Stimulated activated naive CD8-positive, alpha-beta T cell treated with anti-CD3 and anti-CD28 coated beads, Interleukin-15, amount 100 ng/mL, for 72 hours (primary cell): ENCODE measurements around the gene FMN2.
"Not testable (repeated sequence)": the region's sequence is repeated elsewhere in the genome, so short reads cannot be mapped to it uniquely, and the experiment has no call there.

Source experiments
- ATAC-seq: fragments of 150-1000 bp; cut with Tn5 transposase; 2 replicates; pipeline ENCODE4 v1.10.0; 2021; ENCODE audit warnings: mild to moderate bottlenecking, moderate library complexity
- DNase-seq, 2 donors: peaks; one replicate each; pipeline ENCODE4 v3.0.0; 2021 to 2022
- H3K27ac Mint-ChIP-seq, 2 donors: one replicate each; pipeline ENCODE4 v1.8.0; 2022; ENCODE audit warnings: mild to moderate bottlenecking in 2 of 2, mixed read lengths in 2 of 2, moderate library complexity in 2 of 2
- H3K27me3 Mint-ChIP-seq: one replicate; pipeline ENCODE4 v1.8.0; 2022; ENCODE audit warnings: mixed read lengths
- H3K4me1 Mint-ChIP-seq: one replicate; pipeline ENCODE4 v1.8.0; 2022; ENCODE audit warnings: mild to moderate bottlenecking, mixed read lengths
- H3K4me3 Mint-ChIP-seq, 2 donors: one replicate each; pipeline ENCODE4 v1.8.0; 2022; ENCODE audit warnings: mild to moderate bottlenecking in 2 of 2, mixed read lengths in 2 of 2, moderate library complexity in 1 of 2
- H3K9me3 Mint-ChIP-seq, 2 donors: one replicate each; pipeline ENCODE4 v1.8.0; 2022; ENCODE audit warnings: mixed read lengths in 2 of 2

The FMN2 gene

DNA sequence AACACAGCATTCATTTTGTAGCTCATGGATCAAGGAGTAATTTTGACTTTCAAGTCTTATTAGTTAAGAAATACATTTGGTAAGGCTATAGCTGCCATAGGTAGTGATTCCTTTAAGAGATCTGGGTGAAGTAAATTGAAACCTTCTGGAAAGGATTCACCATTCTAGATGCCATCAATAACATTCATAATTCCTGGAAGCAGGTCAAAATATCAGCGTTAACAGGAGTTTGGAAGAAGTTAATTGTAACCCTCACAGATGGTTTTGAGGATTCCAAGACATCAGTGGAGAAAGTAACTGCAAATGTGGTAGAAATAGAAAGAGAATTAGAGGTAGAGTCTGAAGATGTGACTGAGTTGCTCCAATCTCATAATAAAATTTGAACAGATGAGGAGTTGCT, 303.7 kb downstream of the FMN2 start:
- Mint-ChIP-seq H3K9me3 (peaks cover 3 to 7% of the 10 kb centered on the region in 2 donors), H3K4me1 (no peaks in the 10 kb centered on the region), H3K27me3 (no peaks in the 10 kb centered on the region), H3K27ac (no peak overlapping the region), H3K4me3 (no peak overlapping the region)
- no peak for DNase-seq
- ATAC-seq = no peak

DNA sequence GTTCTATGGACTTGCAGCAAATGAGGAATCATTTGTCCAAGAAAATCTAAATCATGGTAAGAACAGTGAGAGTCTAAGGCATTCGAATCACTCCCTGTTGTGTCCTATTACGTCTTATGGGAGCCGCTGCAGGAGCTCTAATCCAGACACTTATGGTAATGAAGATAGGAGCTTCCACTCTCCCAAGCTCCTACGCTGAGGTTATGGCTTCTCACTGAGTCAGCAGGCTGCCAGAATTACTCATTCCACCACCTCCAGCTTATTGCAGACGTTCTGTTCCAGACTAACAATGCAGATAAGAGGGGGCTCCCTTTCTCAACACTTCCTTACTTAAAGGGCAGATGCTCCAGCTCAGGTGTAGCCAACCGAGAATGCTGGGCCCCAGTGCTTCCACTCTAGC, 307.7 kb downstream of the FMN2 start:
- ATAC-seq (no peak), DNase-seq (no peak)
- H3K4me1 Mint-ChIP-seq = no peaks in the 10 kb centered on the region
- H3K27me3 Mint-ChIP-seq = no peaks in the 10 kb centered on the region
- no peak overlapping the region for H3K4me3 Mint-ChIP-seq
- H3K9me3 Mint-ChIP-seq = peaks cover 0 to 3% of the 10 kb centered on the region in 2 donors
- H3K27ac Mint-ChIP-seq = no peak overlapping the region

DNA sequence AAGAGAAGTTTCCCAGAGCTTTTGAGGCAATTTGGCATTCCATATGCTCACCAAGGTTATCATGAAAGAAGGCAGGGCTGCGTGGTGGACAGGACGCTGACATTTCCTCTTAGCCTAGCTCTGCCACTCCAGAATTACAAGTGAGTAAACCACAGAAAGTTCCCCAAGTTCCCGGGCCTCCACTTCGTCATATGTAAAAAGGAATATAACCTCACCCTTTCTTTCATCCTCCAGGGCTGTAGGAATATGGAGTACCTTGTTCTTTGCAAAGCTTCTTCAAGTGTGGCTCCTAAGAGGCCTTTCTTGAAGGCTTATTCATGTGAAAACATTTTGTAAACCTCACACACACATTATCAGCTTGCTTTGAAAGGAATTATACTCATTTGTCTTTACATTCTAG, 310.0 kb downstream of the FMN2 start:
- Mint-ChIP-seq H3K9me3 (peaks cover 3 to 7% of the 10 kb centered on the region in 2 donors), H3K27me3 (no peaks in the 10 kb centered on the region), H3K27ac (no peak overlapping the region)

DNA sequence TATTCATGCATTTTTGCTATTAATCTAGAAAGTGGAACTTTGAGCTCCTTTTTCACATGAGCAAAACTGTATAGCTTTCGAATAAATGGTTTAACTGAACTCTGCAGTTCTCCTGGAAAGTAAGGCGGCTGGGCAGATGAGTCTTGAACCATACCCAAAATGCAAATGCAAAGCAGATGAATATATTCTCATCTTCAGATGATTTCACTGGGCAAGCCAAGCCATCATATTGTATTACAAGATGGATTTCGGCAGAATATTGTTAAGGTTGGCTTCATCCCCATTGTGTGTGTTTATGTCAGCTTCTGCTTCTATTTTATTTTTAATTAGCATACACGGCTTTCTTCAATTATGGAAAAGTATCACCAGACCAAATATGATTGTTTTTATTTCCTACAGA, 310.6 kb downstream of the FMN2 start:
- no peaks in the 10 kb centered on the region for H3K4me1 Mint-ChIP-seq
- no peak overlapping the region for H3K27ac Mint-ChIP-seq
- H3K4me3 Mint-ChIP-seq = no peak overlapping the region
- H3K9me3 Mint-ChIP-seq = peaks cover 0 to 7% of the 10 kb centered on the region in 2 donors
- H3K27me3 Mint-ChIP-seq = no peaks in the 10 kb centered on the region
- DNase-seq (no peak), ATAC-seq (no peak)

More for the DNA sequence above, 310.0 kb downstream of the FMN2 start:
- no peak overlapping the region for H3K4me3 Mint-ChIP-seq
- H3K4me1 Mint-ChIP-seq = no peaks in the 10 kb centered on the region
- ATAC-seq (no peak), DNase-seq (no peak)

DNA sequence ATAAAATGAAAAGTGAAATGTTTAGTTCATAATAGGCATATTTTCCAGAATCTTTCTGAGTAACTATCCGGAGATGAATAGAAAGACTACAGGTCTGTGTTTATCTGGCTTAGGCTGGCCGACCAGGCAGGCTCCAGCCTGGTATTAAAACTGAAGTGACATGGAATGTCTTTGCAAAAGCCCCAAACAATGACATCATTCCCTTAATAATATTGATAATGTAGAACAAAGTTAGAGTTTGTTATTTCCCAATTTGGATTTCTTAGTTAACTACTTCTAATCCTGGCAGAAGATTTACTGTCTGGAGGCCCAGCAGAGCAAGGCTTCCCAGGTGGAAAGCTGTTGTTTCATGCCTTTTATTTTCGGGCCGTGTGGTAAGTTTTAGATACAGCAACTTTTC, 312.6 kb downstream of the FMN2 start:
- Mint-ChIP-seq H3K4me3 (no peak overlapping the region), H3K27me3 (no peaks in the 10 kb centered on the region), H3K9me3 (peaks cover 0 to 7% of the 10 kb centered on the region in 2 donors), H3K27ac (no peak overlapping the region), H3K4me1 (no peaks in the 10 kb centered on the region)
- no peak for ATAC-seq
- no peak for DNase-seq

DNA sequence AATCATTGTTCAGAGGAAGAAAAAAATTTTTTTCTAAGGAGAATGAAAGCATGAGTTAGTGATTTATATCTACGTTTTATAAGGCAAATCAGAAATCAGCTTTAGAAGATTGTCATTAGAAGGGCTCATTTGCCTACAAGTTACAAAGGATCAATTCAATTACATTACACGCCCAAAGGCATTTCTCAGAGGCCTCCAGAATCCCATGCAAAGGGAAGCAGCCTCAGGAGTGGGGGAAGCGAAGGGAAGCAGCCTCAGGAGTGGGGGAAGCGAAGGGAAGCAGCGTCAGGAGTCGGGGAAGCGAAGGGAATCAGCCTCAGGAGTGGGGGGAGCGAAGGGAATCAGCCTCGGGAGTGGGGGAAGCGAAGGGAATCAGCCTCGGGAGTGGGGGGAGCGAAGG, 314.1 kb downstream of the FMN2 start:
- Mint-ChIP-seq H3K27ac (peak overlapping the region in 1 of 2 donors; percentile 71), H3K4me3 (no peak overlapping the region), H3K4me1 (no peaks in the 10 kb centered on the region), H3K27me3 (no peaks in the 10 kb centered on the region), H3K9me3 (peaks cover 0 to 7% of the 10 kb centered on the region in 2 donors)
- ATAC-seq (no peak), DNase-seq (no peak)

DNA sequence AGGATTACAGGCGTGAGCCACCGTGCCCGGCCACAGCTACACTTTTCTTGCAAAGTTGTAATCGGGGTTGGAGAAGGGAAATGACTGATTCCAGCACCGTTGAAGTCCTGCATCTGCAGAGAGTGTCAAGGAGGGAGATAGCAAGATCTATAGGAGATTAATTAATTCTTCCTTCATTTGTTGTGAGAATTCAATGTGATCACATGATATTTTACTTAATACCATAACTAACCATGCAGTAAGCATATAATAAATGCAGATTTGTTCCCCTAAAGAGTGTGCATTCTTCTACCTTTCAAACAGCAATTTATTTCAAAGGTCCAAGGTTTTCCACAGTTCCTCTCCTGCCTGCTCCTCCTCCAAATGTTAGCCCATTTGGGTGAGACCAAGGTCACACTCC, 315.7 kb downstream of the FMN2 start:
- Mint-ChIP-seq H3K27ac (no peak overlapping the region), H3K27me3 (no peaks in the 10 kb centered on the region), H3K9me3 (peaks cover 0 to 7% of the 10 kb centered on the region in 2 donors), H3K4me1 (no peaks in the 10 kb centered on the region), H3K4me3 (no peak overlapping the region)
- no peak for ATAC-seq
- no peak for DNase-seq

DNA sequence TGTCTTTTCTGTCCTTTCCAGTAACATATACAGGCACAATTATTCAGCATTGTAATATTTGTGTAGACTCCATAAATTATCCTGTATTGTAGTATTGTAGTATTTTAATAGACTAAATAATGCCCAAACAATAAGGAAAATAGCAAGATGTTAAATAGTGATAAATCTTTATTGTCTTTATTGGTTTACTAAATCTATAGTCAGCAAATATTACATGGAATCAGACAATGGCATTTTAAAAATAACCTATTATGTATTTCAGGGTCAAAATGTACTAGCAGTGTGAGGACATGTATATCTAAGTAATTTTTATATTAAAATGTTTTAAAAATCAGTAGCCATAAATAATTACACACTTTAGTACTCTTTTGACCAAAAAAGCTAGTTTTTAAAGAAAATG, 317.9 kb downstream of the FMN2 start:
- Mint-ChIP-seq H3K4me3 (no peak overlapping the region), H3K27me3 (no peaks in the 10 kb centered on the region), H3K27ac (no peak overlapping the region), H3K9me3 (peaks cover 0 to 7% of the 10 kb centered on the region in 2 donors), H3K4me1 (no peaks in the 10 kb centered on the region)
- no peak for ATAC-seq
- DNase-seq = no peak

DNA sequence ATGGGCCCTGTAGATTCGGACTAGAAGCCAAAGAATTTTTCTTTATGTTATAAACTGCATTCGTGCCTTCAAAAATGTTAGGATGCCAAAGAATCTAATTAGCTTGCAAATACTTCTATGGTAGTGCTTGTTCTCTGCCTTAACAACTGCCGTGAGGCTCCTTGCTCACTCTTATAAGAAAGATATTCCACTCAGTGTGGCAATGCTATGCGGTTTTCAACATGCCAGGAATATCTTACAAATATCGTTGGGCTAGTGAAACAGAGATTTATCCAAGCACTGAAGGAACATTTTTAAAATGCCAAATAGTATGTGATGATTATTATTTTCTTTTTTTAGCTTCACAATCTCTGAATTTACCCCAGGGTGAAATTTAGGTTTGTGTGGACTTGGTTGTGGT, 322.0 kb downstream of the FMN2 start:
- Mint-ChIP-seq H3K27me3 (no peaks in the 10 kb centered on the region), H3K27ac (no peak overlapping the region), H3K9me3 (no peaks in the 10 kb centered on the region), H3K4me1 (no peaks in the 10 kb centered on the region), H3K4me3 (no peak overlapping the region)
- no peak for DNase-seq
- ATAC-seq = no peak

DNA sequence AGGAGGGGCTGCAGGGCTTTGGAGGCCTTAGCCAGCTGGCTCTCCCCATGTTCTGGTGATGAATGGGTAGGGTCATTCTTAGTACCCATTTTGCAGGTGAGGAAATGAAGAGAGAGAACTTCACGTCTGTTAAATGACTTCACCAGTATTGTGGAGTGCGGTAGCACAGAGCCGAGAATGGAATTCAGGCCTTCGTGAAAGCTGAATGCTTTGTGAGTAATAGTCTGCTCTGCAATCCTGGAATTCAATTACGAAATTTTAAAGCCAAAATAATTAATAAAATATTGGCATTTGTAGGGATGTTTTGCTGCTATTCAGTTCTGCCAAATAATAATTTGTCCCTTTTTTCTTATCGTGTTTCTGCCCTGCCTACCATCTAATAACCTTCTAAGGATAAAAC, 322.6 kb downstream of the FMN2 start:
- no peak for DNase-seq

DNA sequence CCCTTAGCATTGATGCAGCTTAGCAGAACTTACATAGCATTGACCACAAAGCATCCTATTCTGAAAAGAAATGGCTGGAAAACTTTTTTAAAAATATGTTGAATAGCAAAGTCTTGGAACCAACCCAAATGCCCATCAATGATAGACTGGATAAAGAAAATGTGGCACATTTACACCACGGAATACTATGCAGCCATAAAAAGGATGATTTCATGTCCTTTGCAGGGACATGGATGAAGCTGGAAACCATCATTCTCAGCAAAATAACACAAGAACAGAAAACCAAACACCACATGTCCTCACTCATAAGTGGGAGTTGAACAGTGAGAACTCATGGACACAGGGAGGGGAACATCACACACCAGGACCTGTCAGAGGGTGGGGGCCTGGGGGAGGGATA, 323.3 kb downstream of the FMN2 start:
- not testable (repeated sequence) for H3K9me3 Mint-ChIP-seq, ATAC-seq, H3K4me3 Mint-ChIP-seq

More for the DNA sequence above, 322.6 kb downstream of the FMN2 start:
- no peak for ATAC-seq
- H3K27ac Mint-ChIP-seq = no peak overlapping the region
- no peaks in the 10 kb centered on the region for H3K27me3 Mint-ChIP-seq
- H3K9me3 Mint-ChIP-seq = no peaks in the 10 kb centered on the region
- H3K4me3 Mint-ChIP-seq = no peak overlapping the region
- no peaks in the 10 kb centered on the region for H3K4me1 Mint-ChIP-seq

DNA sequence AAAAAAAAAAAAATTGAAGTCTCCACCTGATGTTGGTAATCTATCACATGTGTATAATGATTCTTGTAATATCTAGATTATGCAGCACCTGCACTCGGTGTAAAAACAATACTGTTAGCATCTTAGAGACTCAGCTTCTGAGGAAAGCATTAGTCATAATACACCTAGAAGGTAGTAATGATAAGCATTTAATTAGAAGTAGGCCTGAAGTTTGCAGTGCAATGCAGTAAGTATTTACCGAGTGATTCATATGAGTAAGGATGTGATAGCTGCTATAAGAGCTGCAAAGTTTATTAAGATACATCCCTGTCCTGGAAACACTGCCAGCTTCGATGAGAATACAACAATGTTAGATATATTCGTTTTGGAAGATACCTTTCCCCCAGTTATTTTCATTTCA, 323.8 kb downstream of the FMN2 start:
- Mint-ChIP-seq H3K9me3 (no peaks in the 10 kb centered on the region), H3K4me1 (no peaks in the 10 kb centered on the region), H3K4me3 (no peak overlapping the region), H3K27ac (no peak overlapping the region), H3K27me3 (no peaks in the 10 kb centered on the region)
- no peak for ATAC-seq
- DNase-seq = no peak

More for the DNA sequence above, 323.3 kb downstream of the FMN2 start:
- not testable (repeated sequence) for H3K4me1 Mint-ChIP-seq, DNase-seq, H3K27ac Mint-ChIP-seq, H3K27me3 Mint-ChIP-seq

DNA sequence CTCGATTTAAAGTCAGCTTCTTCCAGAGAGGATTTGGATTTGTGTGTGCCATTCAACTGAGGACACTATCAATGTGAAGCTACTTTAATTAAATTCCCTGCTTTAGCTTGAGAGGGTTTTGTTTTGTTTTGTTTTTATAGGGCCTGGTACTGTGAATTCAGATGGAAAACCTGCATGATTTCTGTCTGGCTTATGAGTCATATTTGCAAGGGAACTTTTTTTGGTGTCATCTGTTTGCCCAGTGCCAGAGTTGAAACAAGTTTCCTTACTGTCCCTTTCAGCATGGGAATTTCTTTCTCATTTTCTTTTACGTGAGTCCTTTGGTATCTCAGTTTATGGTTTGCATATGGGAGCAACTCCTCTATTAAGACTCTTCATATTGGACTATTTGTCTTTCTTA, 325.6 kb downstream of the FMN2 start:
- Mint-ChIP-seq H3K27ac (no peak overlapping the region), H3K4me1 (no peaks in the 10 kb centered on the region), H3K9me3 (no peaks in the 10 kb centered on the region), H3K27me3 (no peaks in the 10 kb centered on the region), H3K4me3 (no peak overlapping the region)
- no peak for DNase-seq
- no peak for ATAC-seq

DNA sequence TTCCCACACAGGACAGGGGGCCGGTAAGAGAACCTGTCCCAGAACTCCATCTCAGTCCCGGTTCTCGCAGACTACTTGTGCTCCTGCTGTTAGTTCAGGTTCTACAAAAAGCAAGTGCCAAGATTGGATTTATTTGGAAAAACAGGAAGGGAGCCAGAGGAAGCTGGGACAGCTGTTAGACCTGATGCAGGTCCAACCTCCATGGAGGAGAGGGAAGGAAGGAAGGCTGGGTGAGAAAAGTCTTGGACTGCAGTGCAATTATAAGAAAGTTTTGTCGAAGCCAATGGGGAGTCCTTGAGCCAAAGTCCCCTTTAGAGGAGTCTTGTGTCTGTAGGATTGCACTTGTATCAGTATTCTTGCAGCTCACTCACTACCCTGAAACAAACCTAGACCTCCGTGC, 329.1 kb downstream of the FMN2 start:
- Mint-ChIP-seq H3K27me3 (no peaks in the 10 kb centered on the region), H3K4me1 (no peaks in the 10 kb centered on the region), H3K4me3 (no peak overlapping the region), H3K27ac (no peak overlapping the region), H3K9me3 (no peaks in the 10 kb centered on the region)
- no peak for DNase-seq
- ATAC-seq = no peak

DNA sequence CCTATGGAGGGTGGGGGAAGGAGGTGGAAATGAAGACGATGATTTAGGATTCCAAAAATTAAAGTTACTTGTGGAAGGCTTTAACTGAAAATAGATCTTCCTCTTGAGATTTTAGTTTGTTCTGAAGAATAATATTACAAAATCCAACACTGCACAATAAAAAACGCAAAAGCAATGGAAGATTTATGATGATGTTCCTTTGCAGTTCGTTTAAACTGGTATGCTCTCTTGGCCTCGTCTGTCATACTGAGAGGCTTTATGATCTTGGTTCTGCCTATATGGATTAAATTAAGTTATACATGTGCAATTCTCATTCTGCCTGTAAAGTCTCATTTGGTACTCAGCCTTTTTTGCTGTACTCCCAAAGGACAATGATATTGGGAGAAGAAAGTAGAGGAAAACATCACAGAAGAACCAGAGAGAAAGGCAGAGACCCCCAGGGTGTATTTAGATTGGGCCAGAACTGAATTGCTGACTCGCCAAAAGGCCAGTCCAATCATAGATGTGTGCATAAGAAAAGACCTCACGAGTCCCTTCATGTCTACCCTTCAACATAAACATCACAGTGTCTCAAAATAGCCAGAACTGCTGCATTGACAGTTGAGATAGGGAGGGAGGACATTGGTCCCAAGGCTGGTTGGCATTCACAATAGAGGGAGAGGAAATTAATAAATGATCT, 331.7 kb downstream of the FMN2 start:
- Mint-ChIP-seq H3K9me3 (no peaks in the 10 kb centered on the region), H3K4me3 (no peak overlapping the region), H3K27ac (no peak overlapping the region), H3K27me3 (no peaks in the 10 kb centered on the region), H3K4me1 (no peaks in the 10 kb centered on the region)
- DNase-seq (no peak), ATAC-seq (no peak)

DNA sequence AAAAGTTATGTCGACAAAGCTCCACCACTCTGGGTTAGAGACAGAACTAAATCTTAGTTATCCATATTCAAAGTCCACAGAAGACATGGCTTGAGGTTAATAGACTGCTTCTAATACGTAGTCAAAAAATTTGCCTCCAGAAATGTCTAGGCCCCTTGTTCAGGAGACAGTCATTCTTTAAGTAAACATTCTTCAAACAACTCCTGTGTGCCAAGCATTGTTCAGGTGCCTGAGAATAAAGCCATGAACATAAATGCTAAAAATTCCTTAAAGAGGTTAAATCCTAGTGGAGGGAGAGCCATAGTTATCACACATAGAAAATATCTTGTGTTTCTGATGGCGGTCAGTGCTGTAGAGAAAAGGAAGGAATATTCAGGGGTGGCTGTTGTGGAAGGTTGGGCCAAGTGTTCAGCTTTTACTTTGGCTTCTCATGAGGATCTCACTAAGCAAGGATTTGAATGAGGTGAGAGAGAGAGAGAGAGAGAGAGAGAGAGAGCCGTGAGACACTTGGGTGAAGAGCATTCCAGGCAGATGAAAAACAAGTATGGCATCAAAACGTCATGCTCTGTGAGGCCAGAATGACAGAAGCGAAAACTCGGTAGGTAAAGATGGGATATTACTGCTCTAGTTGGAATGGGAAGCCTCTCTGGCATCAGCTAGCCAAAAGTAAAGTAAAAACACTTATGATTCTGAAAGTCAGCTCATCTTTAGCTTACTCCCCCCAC, 333.2 kb downstream of the FMN2 start:
- DNase-seq (no peak), ATAC-seq (no peak)
- Mint-ChIP-seq H3K4me3 (no peak overlapping the region), H3K9me3 (no peaks in the 10 kb centered on the region), H3K27me3 (no peaks in the 10 kb centered on the region), H3K27ac (no peak overlapping the region), H3K4me1 (no peaks in the 10 kb centered on the region)

DNA sequence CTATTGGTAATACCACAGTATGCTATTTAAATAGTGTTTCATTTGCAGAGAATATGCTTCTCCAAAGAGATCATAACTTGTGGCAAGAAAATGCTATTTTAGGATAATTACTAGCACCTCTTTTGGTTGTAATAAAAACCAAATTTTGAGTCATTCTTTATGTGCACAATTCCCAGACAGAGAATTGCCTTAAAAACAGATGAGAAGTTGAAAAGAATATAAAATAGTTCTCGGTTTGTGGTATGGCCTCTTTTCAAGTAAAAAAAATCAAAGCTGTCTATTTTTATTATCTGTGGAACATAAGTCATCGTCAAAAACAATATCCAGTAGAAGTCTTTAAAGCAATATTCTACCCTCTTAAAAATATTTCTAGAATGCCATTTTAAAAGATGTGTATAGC, 334.4 kb downstream of the FMN2 start:
- no peaks in the 10 kb centered on the region for H3K4me1 Mint-ChIP-seq
- ATAC-seq (no peak), DNase-seq (no peak)
- no peak overlapping the region for H3K4me3 Mint-ChIP-seq
- H3K27me3 Mint-ChIP-seq = no peaks in the 10 kb centered on the region
- no peak overlapping the region for H3K27ac Mint-ChIP-seq
- H3K9me3 Mint-ChIP-seq = no peaks in the 10 kb centered on the region
